ENCODE measurements around the gene SEMA4D.
"Not testable (repeated sequence)": the region's sequence is repeated elsewhere in the genome, so short reads cannot be mapped to it uniquely, and the experiment has no call there.

Gene SEMA4D

DNA sequence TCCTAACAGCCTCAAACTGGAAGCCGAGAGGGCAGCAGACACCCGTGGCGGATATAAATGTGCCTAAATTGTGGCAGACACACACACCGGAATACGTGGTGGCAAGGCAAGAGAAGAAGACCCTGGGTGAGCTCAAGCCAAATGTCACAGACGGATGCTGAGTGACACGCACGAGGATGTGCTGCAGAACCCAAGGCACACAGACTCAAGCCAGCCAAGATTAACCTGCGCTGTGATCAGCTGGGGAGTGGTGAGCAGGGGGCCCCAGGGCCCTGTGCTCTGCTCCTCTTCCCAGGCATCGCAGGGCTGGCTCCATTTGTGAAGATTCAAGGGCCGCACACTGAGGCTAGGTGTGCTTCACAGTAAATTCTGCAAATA is 16.4 kb downstream of the SEMA4D start:
- DNase-seq (ENCODE audit: low read depth): no peak

DNA sequence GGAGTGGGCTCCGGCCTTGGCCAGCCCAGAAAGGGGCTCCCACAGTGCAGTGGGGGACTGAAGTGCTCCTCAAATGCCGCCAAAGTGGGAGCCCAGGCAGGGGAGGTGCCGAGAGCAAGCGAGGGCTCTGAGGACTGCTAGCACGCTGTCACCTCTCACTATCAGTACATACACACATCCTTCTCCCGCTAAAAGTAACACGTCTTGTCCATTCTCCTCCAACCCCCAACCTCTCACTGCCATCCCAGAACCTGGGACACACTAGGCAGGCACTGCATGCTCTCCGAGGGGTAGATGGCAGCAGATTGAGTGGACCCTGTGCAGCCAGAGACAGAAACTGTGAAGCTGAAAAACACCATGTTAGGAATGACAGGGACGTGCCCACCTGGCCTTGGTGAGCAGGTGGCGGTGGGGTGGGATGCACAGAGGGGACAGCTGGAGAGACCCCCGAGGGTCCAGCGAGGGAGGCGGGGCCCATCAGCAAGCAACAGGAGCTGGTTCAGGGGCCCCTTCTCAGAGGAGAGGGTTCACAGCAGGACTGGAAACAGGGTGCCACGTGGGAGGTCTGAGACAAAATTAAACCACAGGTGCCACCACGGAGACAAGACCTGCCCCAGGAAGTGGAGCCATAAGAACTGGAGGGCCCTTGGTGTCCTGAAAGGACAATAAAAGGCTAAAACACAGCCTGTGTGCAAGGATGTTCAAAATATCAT is 16.9 kb downstream of the SEMA4D start:
- no peak for DNase-seq (ENCODE audit: low read depth)

DNA sequence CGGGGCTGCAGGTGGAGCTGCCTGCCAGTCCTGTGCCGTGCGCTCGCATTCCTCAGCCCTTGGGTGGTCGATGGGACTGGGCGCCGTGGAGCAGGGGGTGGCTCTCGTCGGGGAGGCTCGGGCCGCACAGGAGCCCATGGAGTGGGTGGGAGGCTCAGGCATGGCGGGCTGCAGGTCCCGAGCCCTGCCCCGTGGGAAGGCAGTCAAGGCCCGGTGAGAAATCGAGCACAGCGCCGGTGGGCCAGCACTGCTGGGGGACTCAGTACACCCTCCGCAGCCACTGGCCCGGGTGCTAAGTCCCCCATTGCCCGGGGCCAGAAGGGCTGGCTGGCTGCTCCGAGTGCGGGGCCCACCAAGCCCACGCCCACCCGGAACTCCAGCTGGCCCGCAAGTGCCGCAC is 17.5 kb downstream of the SEMA4D start:
- not testable (repeated sequence) for DNase-seq (ENCODE audit: low read depth)

DNA sequence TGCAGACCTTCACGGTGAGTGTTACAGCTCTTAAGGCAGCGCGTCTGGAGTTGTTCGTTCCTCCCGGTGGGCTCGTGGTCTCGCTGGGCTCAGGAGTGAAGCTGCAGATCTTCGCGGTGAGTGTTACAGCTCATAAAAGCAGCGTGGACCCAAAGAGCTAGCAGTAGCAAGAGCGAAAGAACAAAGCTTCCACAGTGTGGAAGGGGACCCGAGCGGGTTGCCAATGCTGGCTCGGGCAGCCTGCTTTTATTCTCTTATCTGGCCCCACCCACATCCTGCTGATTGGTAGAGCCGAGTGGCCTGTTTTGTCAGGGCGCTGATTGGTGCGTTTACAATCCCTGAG is 18.3 kb downstream of the SEMA4D start:
- not testable (repeated sequence) for DNase-seq (ENCODE audit: low read depth)

DNA sequence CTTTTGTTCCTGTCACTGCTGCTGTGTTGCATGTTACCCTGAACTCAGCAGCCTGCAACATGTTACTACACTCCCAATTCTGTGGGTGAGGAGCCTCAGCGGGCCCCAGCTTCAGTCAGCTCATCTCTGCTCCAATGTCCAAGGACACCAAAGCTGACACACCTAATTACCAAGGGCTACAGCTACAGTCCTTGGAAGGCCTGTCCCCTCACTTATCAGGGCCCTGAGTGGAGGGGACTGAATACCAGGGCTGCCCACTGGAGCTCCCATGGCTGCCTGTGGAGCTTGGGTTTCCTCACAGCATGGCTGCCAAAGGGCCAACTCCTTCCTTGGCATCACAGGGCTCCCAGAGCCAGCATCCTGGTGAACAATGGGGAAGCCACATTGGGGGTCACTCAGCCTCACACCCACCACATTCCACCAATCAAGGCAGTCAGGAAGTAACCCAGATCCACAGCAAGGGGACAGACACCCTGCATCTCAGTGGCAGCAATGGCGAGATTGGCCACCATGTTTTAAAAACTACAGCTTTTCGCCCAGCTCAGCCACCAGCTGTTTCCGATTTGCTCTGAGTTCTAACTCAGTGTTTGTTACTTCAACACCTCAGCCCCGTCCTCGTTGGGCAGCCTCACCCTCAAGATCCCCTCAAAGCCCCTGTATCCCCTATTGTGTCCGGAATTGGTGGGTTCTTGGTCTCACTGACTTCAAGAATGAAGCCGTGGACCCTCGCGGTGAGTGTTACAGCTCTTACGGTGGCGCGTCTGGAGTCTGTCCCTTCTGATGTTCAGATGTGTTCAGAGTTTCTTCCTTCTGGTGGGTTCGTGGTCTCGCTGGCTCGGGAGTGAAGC is 18.9 kb downstream of the SEMA4D start:
- no peak for DNase-seq (ENCODE audit: low read depth)

DNA sequence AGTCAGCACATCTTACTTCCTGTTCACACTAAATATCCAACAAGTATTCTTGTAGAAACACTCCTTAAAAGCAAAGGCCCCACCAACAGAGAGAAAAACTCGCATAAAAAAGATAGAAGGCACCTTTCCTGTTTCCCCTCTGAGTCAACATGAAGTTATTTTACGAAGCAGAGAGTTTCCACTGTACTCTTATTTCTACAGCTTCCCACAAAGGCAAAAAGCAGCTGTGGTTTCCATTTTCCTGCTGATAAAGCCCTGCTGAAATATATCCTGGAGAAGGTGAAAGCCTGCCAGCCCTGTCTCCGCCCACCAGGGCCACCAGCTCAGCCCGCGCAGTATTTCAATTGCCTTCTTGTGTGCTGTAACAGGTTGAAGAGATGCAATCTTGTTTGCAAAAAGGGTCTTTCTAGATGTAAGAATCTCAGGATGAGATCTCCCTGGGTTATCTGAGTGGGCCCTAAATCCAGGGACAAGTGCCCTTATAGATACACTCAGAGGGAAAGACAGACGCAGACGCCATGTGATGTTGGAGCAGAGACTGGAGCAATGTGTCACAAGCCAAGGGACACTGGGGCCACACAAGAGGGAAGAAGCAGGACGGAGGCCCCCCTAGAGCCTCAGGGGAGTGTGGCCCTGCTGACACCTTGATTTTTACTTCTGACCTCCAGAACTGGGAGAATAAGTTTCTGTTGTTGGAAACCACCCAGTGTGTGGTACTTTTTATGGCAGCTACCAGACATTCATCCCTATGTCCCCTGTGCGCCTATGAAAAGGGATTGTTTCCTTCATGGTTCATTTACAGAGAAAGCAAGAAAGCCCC is 19.9 kb downstream of the SEMA4D start:
- no peak for DNase-seq (ENCODE audit: low read depth)

DNA sequence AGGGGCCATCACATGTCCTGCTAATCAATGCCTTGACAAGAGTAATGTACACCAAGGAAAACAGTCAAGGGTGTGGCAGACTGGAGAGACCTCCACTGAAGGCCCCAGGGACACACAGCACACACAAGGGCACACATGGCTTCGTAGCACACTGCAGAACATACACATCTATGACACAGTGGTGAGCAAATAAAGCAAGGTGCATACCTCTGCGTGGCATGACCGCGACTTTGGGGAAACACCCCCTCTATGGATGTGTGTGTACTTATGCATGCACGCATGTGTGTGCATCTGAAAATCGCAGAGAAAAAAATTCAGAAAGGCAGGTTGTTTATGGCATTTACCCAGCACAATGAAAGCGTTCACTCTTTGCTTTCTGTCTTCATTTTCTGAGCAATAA is 20.5 kb downstream of the SEMA4D start:
- DNase-seq (ENCODE audit: low read depth): no peak

DNA sequence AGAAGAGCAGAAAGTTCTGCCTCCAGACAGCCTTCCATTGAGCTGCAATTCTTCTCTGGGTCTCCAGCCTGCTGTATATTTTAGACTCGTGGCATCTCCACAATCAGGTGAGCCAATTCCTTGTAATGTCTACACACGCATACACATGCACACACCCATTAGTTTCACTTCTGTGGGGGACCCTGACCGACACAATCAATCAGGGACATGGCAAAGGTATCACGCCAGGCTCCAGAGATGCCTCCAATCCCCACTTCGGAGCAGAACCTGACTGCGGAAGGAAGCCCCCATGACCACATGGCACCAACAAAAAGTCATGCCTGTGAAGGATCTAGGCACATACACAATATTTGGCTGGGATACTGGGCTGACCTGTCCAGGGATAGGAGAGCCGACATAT is 21.4 kb downstream of the SEMA4D start:
- no peak for DNase-seq (ENCODE audit: low read depth)

DNA sequence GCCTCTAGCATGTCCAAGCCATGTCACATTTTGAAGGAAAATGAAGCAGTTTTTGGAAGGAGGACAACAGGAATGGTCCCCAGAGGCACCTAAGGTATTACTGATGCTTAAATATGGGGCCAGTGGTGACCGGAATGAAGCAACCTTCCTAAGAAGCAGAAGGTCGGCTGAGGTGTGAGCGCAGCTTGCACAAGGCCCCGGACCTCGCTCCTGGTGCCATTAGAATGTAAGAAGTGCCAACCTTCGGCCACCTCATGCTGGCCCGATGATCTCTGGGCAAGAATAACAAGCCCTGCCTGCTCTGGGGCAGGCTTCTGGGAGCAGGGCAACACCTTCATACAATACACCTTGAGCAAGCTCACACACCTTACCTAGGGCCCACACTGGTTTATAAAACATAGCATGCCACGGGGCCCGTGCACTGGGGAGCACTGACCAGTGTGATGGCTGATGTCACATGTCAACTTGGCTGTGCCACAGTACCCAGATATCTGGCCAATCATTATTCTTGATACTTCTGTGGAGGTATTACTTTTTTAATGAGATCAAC is 21.9 kb downstream of the SEMA4D start:
- DNase-seq (ENCODE audit: low read depth): no peak

DNA sequence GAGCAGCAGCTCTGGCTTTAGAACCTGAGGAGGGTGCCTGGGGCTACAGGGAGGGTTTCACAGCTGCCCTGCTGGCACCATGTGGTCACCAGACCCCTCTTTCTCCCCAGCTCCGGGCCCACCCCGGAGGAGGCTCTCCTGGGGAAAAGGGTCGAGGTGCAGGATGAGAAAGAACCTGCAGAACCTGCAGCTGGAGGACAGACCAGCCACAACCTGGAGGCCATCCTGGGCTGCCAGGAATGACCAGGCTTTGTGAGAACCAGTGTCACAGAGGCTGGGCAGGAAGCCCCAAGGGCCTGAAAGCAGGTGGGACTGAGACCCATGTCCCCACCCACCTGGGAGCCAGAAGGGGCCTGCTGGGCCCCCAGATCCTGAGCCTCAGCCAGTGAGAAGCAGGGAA is 23.0 kb downstream of the SEMA4D start:
- DNase-seq (ENCODE audit: low read depth): no peak

DNA sequence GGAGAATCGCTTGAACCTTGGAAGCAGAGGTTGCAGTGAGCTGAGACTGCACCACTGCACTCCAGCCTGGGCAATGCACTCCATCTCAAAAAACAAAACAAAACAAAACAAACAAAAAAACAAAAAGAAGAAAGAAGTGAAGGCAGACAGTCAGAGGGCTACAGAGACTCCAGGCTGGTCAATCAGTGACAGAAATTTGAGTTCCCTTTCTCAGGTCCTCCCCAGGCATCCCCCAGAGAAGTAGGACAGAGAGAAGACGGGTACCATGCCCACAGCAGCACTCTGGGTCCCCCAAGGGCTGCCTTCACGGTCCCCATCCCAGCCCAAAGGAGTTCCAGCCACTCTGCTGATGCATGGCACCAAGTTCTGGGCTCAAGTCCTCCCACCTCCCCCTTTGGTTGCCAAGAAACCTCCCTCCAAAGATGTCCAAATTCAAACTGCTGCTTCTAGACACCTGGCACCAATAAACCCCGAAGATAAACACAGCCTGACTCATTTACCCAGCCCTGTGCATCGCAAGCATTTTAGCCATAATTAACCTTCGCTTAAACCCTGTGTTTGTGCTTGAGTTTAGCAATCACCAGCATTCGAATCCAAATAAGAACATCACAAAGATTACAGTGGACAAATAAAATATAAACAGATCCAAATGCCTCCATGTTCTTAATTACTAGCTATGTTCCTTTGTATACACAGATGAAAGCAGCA is 24.0 kb downstream of the SEMA4D start:
- DNase-seq (ENCODE audit: low read depth): peak; percentile 96

DNA sequence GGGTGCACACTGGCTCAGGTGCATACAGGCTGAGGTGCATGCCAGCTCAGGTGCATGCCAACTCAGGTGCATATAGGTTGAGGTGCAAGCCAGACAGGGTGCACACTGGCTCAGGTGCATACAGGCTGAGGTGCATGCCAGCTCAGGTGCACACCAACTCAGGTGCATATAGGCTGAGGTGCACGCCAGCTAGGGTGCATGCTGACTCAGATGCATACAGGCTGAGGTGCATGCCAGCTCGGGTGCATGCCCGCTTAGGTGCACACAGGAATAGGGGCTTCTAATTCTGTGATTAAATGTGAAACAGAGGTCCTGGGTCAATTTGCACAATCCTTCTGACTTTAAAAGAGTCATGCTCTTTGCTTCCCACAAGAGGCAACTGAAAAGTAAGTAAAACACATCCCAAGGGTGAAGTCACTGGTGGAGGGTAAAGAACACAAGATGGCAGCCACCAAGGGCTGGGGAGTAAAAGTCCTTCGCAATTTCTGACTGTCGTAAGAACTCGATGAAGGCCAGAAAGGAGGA is 26.1 kb downstream of the SEMA4D start:
- not testable (repeated sequence) for DNase-seq (ENCODE audit: low read depth)

DNA sequence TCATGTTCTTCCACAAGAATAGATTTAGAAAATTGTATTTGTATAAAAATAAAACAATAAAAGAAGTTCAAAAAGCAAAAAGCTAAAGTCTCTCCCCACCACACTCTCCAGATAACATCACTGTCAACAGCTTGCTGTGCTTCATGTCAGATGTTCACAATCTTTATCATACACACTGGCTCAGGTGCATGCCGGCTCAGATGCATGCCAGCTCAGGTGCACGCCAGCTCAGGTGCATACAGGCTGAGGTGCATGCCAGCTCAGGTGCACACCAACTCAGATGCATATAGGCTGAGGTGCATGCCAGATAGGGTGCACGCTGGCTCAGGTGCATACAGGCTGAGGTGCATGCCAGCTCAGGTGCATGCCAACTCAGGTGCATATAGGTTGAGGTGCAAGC is 26.5 kb downstream of the SEMA4D start:
- DNase-seq (ENCODE audit: low read depth): no peak

DNA sequence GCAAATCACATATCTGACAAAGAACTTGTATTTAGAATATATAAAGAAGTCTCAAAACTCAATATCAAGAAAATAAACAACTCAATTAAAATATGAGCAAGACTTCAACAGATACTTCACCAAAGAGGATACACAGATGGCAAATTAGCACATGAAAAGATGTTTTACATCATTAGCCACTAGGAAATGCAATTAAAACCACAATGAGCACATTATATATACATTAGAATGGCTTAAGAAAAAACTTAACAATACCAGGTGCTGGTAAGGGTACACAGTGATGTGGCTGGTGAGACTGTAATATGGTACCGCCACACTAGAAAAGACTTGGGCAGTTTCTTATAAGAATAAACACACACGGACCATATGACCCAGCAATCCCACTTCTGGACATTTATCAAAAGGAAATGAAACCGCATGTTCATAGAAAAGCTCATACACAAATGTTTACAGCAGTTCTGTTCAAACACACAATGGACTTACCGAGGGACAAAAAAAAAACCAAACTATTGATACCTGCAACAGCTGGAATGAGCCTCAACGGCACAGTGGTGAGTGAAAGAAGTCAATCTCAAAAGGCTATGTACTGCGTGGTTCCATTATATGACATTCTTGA is 27.6 kb downstream of the SEMA4D start:
- no peak for DNase-seq (ENCODE audit: low read depth)

DNA sequence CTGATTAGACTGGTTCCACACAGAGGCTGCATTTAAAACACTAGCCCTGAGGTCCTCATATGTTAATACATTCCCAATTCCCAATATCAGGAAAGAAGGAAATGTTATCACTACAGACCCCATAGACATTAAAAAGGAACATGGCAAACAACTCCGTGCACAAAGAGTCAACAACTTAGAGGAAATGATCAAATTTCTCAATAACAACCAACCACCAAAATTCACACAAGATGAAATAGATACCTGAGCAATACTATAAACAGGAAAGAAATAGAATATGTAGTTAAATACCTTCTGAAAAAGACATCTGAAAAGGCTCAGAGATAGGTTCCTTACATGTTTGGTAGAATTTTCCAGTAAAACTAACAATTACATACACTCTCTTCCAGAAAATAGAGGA is 28.9 kb downstream of the SEMA4D start:
- no peak for DNase-seq (ENCODE audit: low read depth)

DNA sequence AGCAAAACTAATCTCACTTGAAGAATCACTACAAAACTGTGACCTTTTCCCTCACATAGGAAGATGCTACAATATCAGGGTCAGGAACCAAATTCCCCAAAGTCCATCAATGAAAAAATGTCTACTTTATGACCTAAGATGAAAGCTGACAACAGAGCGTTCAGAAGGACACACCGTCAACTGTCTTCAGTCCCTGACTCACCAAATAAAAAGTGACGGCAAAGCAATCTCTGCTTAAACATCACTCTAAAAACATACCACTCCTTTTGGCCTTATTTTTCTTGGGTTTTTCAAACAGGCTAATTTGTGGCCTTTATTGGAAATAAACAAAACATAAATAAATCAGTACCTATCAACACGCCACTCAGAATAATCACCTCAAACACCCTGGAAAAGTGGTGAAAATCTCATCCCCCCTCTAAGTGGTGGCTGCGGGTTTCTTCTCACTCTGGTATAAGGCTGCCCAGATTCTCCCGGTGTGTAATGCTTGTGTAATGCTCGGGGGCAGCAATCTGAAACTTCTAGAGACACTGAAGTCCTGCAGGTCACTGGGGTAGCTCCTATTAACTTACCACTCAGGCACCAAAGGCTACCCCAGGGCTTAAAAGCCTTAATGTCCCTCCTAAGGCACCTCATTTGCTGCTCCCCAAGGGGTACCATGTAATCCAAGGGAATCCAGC is 29.5 kb downstream of the SEMA4D start:
- DNase-seq (ENCODE audit: low read depth): no peak

DNA sequence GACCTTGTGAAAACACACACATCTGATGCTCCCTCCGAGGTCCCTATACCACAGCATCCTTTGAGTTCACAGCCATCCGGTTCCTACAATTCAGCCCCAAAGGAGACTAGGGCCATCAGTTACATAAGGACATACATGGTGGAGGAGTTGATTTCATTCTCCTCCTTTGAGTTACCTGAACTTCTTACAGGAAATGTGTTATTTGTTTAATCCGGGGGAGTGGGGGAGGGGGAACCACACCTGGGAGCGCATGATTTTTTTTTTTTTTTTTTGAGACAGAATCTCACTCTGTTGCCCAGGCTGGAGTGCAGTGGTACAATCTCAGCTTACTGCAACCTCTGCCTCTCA is 30.7 kb downstream of the SEMA4D start:
- DNase-seq (ENCODE audit: low read depth): no peak

DNA sequence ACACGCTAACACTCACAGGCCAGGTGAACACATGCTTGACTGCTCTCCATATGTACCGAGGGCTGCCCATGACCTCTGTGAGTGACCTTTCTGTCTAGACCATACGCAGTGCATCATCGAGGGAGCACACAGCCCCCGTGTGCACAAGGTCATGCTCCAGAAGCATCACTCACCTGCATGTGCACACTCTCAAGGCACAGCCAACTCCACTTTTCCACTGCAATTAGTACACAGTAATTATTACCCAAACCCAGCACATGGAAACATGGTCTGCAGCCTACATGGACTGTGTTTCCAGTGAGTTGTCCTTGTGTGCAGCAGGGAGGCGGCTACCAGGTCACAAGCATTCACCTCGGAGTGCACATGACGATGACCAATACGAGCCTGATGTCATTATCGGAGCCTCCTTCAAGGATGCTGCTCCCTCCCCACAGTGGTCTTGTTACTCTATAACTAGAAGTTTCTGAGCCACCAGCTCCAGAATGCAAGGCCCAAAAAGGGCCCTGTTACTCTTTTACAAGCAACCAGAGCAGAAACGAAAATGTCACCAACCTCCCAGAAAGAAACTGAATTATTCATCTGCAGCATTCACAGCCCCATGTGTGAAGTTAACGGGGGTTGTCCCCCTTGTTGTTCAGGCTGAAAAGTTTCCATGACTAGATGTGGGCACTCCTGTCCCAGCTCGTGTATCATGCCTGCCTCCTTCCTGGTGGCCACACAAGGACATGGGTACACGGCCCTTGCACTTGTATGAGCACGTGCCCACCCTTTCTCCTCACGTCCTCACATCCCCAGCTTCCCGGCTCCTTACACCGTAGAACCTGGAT is 31.2 kb downstream of the SEMA4D start:
- DNase-seq (ENCODE audit: low read depth): no peak

DNA sequence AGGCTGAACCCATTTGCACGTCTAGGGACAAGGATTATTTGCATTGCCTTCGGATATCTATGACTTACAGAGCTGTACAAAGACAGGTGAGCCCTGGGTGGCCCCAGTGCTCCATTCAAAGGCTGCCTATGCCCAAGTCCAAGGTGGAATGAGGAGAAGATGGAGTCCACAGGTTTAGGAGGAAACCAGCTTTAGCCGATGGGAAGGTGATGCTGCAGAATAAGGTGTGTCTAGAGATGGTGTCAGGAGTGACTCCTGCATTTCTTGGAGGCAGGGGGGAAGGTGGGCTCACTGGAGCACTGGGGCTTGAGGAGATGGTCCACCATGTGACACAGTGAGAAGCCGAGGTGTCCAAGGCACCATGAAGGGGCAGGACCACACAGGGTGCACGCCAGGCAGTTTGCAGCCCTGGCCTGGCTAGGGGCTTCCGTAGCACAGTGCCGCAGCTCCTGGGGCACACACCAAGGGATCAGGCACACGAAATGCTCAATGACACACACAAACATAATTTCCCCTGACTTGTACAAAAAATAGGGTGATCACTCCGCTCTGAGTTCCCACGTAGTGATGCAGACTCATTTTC is 32.1 kb downstream of the SEMA4D start:
- DNase-seq (ENCODE audit: low read depth): no peak

Data from fibroblast of gingiva (primary cell).